CD4-positive, alpha-beta T cell treated with Interleukin-6 at 100 ng/mL for 8 hours (primary cell): ENCODE data around the gene COL6A2.

ENCODE experiments used
- DNase-seq: peaks from one replicate; pipeline ENCODE4 v3.0.0-alpha.2; 2020; ENCODE audit warnings: mixed read lengths, low spot score

Gene COL6A2

DNA sequence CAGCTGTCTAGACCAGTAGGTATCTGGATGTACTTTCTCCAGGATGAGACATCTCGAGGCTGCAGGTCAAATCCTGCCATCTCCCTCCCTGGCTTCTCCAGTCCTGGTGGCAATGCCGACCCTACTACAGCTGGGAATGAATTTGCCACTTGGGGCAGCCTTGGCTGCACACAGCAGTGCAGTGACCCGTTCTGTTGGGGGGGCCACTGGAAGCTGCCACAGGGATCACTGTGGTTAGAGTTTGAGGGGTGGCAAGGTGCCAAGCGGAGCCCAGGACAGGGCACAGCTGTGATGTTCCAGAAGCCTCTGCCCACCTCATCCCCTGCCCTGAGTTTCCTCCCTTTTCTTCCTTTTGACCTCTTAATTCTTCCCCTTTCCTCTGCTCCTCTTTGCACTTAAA, 17.1 kb downstream of the COL6A2 start:
- no peak for DNase-seq

DNA sequence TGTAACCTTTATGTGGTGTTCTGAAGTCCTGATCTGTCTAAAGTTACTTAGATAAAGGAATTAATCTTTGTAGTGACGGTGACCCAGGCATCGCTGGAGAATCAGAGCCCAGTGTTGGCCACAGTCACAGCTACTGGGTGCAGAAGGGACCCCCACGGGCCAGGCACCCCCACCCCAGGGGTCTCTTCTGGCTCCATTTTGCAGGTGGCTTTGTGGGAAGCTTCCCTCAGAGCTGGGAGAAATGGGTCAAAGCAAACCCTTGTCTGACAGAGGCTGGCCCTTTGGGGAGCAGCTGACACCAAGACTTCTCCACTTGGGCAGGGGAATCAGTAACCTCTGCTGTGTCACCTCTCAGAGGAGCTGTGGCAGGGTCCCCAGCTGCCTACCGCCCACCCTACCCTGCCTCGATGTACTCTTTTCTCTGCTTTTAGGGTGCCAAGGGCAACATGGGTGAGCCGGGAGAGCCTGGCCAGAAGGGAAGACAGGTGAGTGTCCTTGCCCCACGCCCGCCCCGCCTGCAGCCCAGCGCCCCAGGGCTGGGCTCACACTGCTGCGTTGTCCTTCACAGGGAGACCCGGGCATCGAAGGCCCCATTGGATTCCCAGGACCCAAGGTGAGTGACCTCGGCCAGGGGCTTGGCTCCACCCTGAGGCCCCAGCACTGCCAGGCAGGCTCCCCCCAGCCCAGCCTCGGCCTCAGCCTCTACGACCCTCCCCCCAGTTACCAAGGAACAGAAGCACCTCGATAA, 17.7 kb downstream of the COL6A2 start:
- DNase-seq: no peak

GRCh38 chr21:46116189-46116775, 18.4 kb downstream of the COL6A2 start:
- no peak for DNase-seq

- no peak for DNase-seq
Observed at GRCh38 chr21:46116776-46117585, 19.1 kb downstream of the COL6A2 start.

- DNase-seq: no peak
Observed at GRCh38 chr21:46117586-46118315, 19.8 kb downstream of the COL6A2 start.

- no peak for DNase-seq
Observed at GRCh38 chr21:46118316-46119143, 20.6 kb downstream of the COL6A2 start.

GRCh38 chr21:46119144-46119636, 21.3 kb downstream of the COL6A2 start:
- no peak for DNase-seq

DNA sequence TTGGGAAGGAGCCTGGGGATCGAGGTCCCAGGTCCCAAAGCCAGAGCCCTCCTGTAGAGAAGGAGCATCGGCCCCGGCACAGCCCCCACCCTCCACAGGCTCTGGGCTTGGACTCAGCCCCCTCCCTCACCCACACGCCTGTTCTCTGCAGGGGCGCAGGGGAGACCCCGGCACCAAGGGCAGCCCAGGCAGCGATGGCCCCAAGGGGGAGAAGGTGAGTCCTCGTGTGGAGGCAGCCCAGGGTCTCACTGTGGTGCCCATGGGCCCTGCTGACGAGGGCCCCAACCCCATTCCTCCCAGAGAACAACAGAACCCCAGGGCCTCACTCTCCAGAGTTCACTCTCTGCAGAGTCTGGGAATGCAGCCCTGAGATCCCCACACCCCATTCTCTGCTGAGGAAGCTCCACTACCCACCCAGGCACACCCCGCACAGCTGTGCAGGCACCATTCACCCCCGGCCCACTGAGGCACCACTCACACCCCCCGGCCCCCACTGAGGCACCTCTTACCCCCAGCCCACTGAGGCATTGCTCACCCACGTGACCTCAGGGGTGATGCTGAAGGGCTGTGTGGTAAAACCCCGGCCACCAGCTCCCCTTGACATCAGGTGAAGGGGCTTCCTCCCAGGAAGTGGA, 21.8 kb downstream of the COL6A2 start:
- DNase-seq: no peak

DNA sequence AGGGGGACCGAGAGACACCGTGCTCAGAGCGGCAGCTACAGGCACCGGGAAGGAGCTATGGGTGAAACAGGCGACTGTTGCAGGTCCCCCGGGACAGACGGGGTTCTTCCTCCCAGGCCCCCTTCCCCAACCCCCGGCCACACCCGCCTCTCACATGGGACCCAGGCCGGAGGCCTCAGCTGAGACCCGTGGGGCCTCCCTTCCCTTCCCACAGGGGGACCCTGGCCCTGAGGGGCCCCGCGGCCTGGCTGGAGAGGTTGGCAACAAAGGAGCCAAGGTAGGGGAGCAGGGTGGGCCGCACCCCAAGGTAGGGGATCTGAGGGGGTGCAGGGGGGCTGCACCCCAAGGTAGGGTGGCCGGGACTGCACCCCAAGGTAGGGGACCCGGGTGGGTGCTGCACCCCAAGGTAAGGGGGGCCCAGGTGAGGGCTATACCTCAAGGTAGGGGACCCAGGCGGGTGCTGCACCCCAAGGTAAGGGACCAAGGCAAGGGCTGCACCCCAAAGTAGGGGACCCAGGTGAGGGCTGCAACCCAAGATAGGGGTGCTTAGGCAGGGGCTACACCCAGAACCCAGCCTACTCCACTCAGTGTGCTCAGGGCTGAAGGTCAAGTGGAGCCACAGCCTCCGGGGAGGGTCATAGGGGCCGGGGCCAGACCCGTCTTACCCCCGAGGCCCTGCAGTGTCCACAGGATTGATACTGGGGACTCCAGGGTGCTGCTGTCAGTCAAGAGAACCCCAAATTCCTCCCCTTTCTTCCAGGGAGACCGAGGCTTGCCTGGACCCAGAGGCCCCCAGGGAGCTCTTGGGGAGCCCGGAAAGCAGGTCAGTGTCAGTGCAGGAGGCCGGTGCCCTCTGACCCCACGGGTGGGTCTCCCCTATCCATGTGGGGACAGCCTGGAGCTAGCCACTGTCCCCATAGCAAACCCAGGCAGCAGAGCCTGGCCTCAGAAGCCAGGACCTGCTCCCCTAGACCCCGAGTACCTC, 22.7 kb downstream of the COL6A2 start:
- DNase-seq: no peak

DNA sequence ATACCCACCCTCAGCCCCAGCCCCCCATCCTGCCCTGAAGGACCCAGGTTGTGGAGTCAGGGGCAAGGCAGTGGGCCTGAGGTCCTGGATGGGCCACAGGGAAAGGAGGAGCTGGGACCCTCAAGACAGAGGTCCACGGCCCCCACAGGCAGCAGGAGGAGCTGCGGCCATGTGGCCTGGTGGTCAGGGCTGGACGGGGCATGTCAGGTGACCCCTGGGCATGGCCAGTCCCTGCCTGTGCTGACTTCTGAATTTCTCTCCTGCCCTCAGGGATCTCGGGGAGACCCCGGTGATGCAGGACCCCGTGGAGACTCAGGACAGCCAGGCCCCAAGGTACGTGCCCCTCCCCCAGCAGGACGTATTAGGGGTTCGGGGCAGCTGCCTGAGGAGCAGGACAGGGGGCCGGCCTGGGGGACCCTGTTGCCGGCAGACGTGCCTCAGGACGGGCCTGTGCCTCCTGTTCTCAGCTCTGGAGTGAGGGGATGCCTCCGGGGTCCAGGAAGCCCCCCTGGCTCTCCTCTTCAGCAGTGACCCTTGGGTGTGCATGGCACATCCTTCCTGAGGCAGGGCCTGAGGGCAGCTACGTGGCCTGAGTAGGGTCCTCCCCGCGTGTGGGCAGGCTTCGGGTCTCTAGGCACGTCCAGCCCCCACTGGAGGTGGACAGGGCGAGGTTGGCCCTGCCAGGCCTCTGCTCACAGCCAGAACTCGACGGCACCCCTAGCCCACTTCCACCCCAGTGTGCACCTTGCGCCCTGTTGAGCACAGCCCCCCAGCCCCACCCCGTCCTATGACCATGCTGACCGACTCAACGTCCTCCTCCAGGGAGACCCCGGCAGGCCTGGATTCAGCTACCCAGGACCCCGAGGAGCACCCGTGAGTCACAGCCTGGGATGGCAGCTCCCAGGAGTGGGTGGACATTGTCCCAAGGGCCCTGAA, 23.6 kb downstream of the COL6A2 start:
- DNase-seq: no peak

DNA sequence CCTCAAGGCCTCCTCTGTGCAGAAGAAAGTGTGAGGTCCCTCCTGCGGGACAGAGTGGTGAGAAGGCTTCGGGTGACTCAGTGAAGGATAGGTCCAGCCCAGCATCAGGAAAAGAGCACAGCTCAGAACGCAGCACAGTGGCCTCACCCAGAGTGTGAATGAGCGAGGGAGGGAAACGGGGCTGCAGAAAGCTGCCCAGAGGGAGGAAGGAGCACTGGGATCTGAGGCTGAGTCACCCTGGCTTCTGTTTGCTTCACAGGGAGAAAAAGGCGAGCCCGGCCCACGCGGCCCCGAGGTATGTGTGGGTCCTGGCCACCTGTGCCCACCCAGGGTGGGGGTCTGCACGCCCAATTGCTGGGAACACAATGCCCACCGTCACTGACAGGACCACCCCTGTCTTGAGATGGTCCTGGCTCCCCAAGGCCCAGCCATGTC, 24.3 kb downstream of the COL6A2 start:
- no peak for DNase-seq

DNA sequence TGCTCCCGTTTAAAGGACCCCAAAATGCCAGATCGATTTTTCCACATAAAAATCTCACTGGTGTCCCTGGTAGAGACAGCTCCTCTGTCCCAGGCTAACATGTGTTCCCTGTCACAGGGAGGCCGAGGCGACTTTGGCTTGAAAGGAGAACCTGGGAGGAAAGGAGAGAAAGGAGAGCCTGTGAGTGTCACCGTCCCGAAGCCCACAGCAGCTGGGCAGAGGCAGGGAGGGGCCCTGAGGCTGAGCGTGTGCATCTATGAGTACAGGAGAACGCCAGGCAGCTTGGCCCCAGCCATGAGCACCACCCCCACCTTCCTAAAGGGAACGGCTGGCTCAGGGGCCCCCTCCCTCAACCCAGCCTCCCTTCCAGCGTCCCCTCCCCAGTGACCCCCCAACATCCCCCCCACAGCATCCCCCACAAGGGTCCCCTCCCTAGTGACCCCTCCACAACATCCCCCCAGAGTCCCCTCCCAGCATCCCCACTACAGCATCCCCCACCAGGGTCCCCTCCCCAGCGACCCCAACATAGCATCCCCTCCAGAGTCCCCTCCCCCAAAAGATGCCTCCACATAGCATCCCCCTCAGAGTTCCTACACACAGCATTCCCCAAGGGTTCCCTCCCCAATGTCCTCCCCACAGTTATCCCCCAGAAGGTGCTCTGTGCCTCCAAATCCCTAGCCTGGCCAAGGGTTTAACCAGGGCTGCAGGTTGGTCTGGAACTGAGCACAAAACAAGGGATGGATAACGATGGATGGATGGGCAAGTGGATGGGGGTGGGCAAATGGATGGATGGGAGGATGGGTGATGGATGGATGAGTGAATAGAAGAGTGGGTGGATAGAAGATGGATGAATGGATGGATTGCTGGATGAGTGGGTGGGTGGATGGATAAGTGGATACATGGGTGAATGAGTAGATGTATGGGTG, 25.1 kb downstream of the COL6A2 start:
- DNase-seq: no peak

GRCh38 chr21:46124083-46124925, 26.4 kb downstream of the COL6A2 start:
- DNase-seq: no peak

- no peak for DNase-seq
Observed at GRCh38 chr21:46124926-46125845, 27.3 kb downstream of the COL6A2 start.

DNA sequence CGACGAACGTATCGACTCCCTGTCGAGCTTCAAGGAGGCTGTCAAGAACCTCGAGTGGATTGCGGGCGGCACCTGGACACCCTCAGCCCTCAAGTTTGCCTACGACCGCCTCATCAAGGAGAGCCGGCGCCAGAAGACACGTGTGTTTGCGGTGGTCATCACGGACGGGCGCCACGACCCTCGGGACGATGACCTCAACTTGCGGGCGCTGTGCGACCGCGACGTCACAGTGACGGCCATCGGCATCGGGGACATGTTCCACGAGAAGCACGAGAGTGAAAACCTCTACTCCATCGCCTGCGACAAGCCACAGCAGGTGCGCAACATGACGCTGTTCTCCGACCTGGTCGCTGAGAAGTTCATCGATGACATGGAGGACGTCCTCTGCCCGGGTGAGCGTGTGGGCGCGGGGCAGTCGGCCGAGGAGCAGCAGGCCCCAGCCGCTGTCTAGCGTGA, 28.0 kb downstream of the COL6A2 start:
- no peak for DNase-seq
